ENCODE measurements around the gene MSI2.

The MSI2 gene

GRCh38 chr17:57475796-57476195 is 219.5 kb downstream of the MSI2 start:
- no peak for DNase-seq (ENCODE audit: low read depth in 2 of 2, low spot score in 1 of 2)

- no peak for DNase-seq (ENCODE audit: low read depth in 2 of 2, low spot score in 1 of 2)
Observed at GRCh38 chr17:57477522-57478362, 221.4 kb downstream of the MSI2 start.

GRCh38 chr17:57478478-57479250 is 222.3 kb downstream of the MSI2 start:
- no peak for DNase-seq (ENCODE audit: low read depth in 2 of 2, low spot score in 1 of 2)

GRCh38 chr17:57480438-57481196 is 224.3 kb downstream of the MSI2 start:
- no peak for DNase-seq (ENCODE audit: low read depth in 2 of 2, low spot score in 1 of 2)

- DNase-seq (ENCODE audit: low read depth in 2 of 2, low spot score in 1 of 2), result no peak
Observed at GRCh38 chr17:57481910-57482391, 225.6 kb downstream of the MSI2 start.

GRCh38 chr17:57482657-57483056 is 226.3 kb downstream of the MSI2 start:
- no peak for DNase-seq (ENCODE audit: low read depth in 2 of 2, low spot score in 1 of 2)

- no peak for DNase-seq (ENCODE audit: low read depth in 2 of 2, low spot score in 1 of 2)
Observed at GRCh38 chr17:57484081-57484666, 227.9 kb downstream of the MSI2 start.

GRCh38 chr17:57484826-57485565 is 228.7 kb downstream of the MSI2 start:
- DNase-seq (ENCODE audit: low read depth in 2 of 2, low spot score in 1 of 2), result no peak

- no peak for DNase-seq (ENCODE audit: low read depth in 2 of 2, low spot score in 1 of 2)
Observed at GRCh38 chr17:57485566-57485865, 229.2 kb downstream of the MSI2 start.

GRCh38 chr17:57485916-57486881 is 229.9 kb downstream of the MSI2 start:
- no peak for DNase-seq (ENCODE audit: low read depth in 2 of 2, low spot score in 1 of 2)

GRCh38 chr17:57486882-57487301 is 230.6 kb downstream of the MSI2 start:
- no peak for DNase-seq (ENCODE audit: low read depth in 2 of 2, low spot score in 1 of 2)

GRCh38 chr17:57487573-57487972 is 231.2 kb downstream of the MSI2 start:
- no peak for DNase-seq (ENCODE audit: low read depth in 2 of 2, low spot score in 1 of 2)

- DNase-seq (ENCODE audit: low read depth in 2 of 2, low spot score in 1 of 2), result no peak
Observed at GRCh38 chr17:57488856-57489255, 232.5 kb downstream of the MSI2 start.

GRCh38 chr17:57489321-57489720 is 233.0 kb downstream of the MSI2 start:
- DNase-seq (ENCODE audit: low read depth in 2 of 2, low spot score in 1 of 2), result no peak

GRCh38 chr17:57490111-57490845 is 234.0 kb downstream of the MSI2 start:
- no peak for DNase-seq (ENCODE audit: low read depth in 2 of 2, low spot score in 1 of 2)

GRCh38 chr17:57490890-57491289 is 234.6 kb downstream of the MSI2 start:
- DNase-seq (ENCODE audit: low read depth in 2 of 2, low spot score in 1 of 2), result no peak

GRCh38 chr17:57493171-57493570 is 236.8 kb downstream of the MSI2 start:
- no peak for DNase-seq (ENCODE audit: low read depth in 2 of 2, low spot score in 1 of 2)

- DNase-seq (ENCODE audit: low read depth in 2 of 2, low spot score in 1 of 2), result no peak
Observed at GRCh38 chr17:57493625-57494024, 237.3 kb downstream of the MSI2 start.

- DNase-seq (ENCODE audit: low read depth in 2 of 2, low spot score in 1 of 2), result no peak
Observed at GRCh38 chr17:57494443-57494842, 238.1 kb downstream of the MSI2 start.
